NCI-H2196 (cell line): ENCODE results near the gene P2RY11.

ENCODE experiments used
- DNase-seq: peaks from one replicate; lab custom pipeline; 2025; ENCODE audit not compliant: unreplicated experiment; lab: John Stamatoyannopoulos, UW

Gene P2RY11

GRCh38 chr19:10093295-10094186 is 18.0 kb upstream of the P2RY11 start:
- DNase-seq: no peak

GRCh38 chr19:10095622-10095947 is 15.9 kb upstream of the P2RY11 start:
- DNase-seq: no peak

DNA sequence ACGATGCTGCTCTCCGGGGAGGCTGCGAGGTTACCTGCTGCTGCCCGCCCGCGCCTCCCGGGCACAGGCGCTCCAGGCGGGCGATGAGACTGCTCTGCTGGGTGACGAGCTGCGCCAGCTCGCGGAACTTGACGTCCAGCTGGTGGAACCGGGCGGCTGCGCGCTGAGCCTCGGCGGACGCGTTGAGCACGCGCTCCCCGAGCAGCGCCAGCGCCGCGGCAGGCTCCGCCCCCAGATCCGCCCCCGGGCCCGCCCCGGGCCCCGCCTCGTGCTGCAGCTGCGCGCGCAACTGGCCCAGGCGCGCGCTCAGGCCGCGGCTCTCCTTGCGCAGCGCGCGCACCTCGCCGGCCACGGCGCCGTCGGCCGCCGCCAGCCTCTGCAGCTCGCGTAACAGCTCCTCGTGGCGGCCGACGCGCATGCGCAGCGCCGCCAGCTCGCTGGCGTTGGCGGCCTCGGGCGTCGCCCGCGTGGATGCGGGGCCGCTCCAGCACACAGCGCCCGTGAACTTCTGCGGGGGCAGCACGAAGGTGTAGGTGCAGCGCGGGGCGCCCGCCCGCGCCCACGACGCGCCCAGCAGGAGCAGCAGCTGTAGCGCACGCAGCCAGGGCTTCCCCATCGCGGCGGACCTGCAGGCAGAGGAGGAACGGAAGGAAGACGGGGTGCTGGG is 15.4 kb upstream of the P2RY11 start:
- DNase-seq: peak; percentile 96

DNA sequence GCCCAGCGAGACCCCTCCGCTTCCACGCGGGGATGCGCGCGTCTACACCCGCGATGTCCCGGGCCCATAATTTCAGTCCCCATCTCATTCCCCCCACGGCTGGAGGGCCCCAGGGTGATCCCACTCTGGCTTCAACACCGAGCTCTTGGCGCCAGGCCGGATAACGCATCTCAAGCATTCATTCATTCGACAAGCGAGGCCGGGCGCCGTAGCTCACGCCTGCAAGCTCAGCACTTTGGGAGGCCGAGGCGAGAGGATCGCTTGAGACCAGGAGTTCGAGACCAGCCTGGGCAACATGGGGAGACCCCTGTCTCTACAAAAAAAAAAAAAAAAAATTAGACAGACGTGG is 14.9 kb upstream of the P2RY11 start:
- peak; percentile 57 for DNase-seq

DNA sequence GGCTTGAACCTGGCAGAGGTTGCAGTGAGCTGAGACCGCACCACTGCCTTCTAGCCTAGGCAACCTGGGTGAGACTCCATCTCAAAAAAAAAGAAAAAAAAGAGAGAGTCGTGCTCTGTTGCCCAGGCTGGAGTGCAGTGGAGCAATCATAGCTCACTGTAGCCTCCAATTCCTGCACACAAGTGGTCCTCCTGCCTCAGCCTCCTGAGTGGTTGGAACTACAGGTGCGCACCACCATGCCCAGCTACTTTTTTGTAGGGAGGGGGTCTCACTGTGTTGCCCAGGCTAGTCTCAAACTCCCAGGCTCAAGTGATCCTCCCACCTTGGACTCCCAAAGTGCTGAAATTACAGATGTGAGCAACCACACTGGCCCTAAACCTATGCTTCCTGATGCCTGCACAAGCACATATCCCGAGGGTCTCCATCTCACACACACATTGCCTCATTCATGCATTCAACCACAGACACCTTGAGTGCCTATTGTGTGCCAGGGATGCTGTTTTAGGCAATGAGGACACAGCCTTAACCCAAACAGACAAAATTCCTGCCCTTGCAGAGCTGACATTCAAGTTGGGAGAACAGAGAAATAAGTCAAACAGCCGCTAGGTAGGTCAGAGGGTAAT is 11.2 kb upstream of the P2RY11 start:
- no peak for DNase-seq

- DNase-seq: no peak
These were observed 8.7 kb upstream of the P2RY11 start for GRCh38 chr19:10102787-10103236.

GRCh38 chr19:10104130-10104513 is 7.4 kb upstream of the P2RY11 start:
- DNase-seq: no peak

GRCh38 chr19:10104665-10105508 is 6.6 kb upstream of the P2RY11 start:
- DNase-seq: no peak

GRCh38 chr19:10105509-10106099 is 5.9 kb upstream of the P2RY11 start:
- DNase-seq: no peak

DNA sequence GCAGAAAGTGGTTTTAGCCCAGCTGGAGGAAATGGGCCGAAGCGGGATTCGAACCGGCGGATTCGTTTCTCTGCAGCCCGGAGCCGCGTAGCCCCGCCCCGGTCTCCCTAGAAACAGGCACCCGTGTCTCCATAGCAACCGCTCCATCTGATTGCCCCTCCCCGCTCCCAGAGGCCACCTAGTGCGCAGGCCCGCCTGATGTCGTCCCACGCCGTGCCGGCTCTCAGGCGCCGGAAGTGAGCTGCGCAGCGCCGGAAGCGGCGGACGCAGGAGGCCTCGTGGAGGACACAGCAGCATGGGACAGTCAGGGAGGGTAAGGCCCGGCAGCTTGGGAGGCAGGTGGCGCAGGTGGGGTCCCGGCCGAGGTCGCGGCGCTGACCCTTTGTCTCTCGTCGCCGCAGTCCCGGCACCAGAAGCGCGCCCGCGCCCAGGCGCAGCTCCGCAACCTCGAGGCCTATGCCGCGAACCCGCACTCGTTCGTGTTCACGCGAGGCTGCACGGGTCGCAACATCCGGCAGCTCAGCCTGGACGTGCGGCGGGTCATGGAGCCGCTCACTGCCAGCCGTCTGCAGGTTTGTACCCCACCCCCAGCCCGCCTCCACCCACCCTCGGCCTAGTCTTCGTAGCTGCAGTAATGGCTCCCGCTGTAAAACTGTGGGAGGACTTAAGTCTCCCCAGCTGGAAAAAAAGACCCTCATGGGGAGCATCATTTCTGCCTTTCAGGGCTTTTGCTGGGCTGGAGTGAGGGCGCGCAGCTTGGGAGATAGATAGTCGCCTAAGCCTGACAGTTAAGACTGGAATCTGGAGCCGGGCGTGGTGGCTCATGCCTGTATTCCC is 5.2 kb upstream of the P2RY11 start, which contains the start of gene PPAN:
PPAN (plus strand) TSS at position 263 of the 837 bp plus-strand sequence; CDS start at position 296, 33 bp downstream.
- peak; percentile 98 for DNase-seq

- DNase-seq: no peak
These were observed 4.2 kb upstream of the P2RY11 start for GRCh38 chr19:10107254-10107653.

DNA sequence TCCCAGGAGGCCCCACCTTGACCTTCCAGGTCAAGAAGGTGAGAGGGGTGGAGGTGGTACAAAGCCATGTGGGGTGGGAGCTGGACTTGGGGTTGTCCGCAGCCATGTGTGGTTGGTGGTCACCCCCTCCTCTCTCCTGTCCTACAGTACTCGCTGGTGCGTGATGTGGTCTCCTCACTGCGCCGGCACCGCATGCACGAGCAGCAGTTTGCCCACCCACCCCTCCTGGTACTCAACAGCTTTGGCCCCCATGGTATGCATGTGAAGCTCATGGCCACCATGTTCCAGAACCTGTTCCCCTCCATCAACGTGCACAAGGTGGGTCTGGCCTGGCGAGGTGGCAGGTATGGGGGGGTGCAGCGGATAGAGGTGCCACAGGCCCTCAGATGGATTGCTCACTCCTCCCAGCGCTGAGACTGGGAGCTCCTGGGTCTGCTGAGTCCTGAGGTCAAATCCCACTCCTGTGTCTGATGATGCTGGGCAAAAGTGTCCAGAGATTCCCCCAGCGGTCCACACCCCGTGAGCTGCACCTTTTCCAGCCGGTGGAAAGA is 3.6 kb upstream of the P2RY11 start:
- no peak for DNase-seq

- DNase-seq: no peak
These were observed 2.0 kb upstream of the P2RY11 start for GRCh38 chr19:10109528-10109927.

DNA sequence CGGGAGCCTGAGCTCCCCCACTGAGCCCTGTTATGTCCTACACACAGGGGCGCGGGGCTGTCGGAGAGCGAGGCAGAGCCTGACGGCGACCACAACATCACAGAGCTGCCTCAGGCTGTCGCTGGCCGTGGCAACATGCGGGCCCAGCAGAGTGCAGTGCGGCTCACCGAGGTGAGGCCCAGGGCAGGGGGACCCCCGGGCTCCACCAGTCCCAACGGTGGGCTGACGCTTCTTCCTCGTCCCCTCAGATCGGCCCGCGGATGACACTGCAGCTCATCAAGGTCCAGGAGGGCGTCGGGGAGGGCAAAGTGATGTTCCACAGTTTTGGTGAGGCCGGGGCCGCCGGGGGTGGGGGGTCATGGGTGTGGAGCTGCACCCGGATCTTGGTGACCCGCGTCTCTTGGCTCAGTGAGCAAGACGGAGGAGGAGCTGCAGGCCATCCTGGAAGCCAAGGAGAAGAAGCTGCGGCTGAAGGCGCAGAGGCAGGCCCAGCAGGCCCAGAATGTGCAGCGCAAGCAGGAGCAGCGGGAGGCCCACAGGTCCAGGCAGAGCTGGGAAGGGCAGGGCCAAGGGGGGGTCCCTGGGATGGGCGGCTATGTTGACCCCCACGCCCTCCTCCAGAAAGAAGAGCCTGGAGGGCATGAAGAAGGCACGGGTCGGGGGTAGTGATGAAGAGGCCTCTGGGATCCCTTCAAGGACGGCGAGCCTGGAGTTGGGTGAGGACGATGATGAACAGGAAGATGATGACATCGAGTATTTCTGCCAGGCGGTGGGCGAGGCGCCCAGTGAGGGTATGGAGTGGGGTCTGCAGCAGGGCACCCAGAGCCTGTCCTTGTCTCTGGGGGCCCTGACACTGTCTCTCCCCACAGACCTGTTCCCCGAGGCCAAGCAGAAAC is 1.2 kb upstream of the P2RY11 start:
- DNase-seq: no peak

DNA sequence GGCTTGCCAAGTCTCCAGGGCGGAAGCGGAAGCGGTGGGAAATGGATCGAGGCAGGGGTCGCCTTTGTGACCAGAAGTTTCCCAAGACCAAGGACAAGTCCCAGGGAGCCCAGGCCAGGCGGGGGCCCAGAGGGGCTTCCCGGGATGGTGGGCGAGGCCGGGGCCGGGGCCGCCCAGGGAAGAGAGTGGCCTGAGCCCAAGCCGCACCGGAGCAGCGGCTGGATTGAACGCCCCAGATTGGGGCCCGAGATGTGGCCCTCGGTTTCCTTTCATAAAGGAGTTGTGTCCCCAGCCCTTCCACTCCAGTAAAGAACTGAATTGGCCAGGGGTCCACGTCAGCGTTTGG is 548 bp upstream of the P2RY11 start:
- no peak for DNase-seq

- no peak for DNase-seq
These were observed 706 bp downstream of the P2RY11 start for GRCh38 chr19:10112037-10112761.

GRCh38 chr19:10112895-10113591 is 1.6 kb downstream of the P2RY11 start:
- DNase-seq: no peak
